ENCODE results near the gene ZNF365.

- no peak for TF ChIP-seq CTCF (IDR thresholded peaks at IDR 0.05)
- TF ChIP-seq REST (IDR thresholded peaks at IDR 0.05; ENCODE audit: insufficient read depth in 1 of 2, low read depth in 2 of 2, low read length in 1 of 2): no peak
Measured at GRCh38 chr10:62333135-62333889, 40.9 kb upstream of the ZNF365 start.

All from Panc1 (cell line).